ENCODE data around the gene GRIN3B.

Gene GRIN3B

DNA sequence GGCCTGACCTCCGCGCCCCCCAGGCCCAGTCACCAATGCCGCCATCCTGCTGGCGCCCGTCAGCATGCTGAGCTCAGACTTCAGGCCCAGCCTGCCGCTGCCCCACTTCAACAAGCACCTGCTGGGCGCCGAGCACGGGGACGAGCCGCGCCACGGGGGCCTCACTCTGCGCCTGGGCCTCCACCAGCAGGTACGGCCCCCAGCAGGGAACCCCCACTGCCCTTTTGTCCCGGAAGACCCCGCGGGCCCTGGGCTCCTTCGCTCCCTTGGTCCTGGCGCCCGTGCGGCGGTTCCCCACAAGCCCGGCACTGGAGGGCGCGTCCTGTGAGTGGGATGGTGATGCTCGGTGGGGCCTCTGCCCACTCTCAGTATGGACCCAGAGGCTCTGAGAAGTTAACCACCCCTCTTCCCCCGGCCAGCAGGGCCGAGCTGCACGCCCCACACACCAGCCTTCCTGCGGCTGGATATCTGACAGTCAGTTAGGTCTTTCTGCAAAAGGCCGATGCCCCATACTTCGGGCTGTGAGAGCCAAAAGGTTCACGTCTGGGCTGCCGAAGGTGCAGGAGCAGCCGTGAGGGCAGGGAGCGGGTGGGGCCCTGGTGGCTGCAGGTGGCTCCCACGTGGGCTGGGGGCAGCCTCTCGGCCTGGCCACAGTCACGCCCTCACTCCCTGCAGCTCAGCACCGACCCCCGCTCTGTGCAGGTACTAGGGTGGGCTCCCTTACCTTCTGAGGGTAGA, 8.1 kb upstream of the GRIN3B start:
- no peak for DNase-seq

GRCh38 chr19:992670-993055, 7.6 kb upstream of the GRIN3B start:
- DNase-seq, result no peak

DNA sequence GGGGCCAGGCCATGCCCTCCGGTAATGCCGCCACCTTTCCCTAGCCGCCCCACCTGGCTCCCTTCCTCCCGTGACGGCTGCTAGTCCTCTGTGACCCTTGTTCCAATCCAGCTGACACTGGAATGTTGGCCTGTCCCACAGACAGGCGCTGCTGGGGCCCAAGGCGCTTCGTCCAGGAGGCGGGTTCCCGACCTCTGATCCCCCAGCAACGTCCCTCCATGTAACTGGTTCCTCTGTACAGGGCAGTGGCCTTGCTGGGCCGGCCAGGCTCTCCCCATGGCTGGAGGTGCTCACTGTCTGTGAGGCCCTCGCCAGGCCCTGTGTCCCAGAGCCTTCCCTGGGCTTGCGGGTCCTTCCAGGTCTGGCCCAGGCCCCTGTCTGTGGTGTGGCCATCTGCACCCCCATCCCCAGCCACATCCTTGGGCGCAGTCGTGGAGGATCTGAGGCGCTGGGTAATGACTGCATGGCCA, 6.8 kb upstream of the GRIN3B start:
- DNase-seq, result no peak

DNA sequence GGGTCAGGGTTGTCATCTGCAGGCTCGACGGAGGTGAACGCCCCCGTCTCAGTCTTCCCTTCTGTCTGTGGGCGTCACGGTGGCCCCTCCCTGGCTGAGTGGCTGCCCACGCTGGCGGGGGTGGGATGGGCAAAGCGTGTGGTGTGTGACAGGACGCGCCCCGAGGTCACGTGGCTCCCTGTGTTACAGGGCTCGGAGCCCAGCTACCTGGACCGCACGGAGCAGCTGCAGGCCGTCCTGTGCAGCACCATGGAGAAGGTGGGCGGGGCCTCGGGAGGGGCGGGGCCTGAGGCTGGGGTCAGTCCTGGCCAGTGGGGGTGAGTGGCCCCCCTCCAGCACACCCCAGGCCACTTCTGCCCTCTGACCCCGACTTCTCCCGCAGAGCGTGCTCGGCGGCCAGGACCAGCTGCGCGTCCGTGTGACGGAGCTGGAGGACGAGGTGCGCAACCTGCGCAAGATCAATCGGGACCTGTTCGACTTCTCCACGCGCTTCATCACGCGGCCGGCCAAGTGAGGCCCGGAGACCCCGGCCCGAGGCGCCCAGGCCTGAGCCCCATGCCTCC, 6.3 kb upstream of the GRIN3B start:
- no peak for DNase-seq

GRCh38 chr19:994516-994915, 5.7 kb upstream of the GRIN3B start:
- DNase-seq, result no peak

GRCh38 chr19:995051-995827, 5.0 kb upstream of the GRIN3B start:
- no peak for DNase-seq

DNA sequence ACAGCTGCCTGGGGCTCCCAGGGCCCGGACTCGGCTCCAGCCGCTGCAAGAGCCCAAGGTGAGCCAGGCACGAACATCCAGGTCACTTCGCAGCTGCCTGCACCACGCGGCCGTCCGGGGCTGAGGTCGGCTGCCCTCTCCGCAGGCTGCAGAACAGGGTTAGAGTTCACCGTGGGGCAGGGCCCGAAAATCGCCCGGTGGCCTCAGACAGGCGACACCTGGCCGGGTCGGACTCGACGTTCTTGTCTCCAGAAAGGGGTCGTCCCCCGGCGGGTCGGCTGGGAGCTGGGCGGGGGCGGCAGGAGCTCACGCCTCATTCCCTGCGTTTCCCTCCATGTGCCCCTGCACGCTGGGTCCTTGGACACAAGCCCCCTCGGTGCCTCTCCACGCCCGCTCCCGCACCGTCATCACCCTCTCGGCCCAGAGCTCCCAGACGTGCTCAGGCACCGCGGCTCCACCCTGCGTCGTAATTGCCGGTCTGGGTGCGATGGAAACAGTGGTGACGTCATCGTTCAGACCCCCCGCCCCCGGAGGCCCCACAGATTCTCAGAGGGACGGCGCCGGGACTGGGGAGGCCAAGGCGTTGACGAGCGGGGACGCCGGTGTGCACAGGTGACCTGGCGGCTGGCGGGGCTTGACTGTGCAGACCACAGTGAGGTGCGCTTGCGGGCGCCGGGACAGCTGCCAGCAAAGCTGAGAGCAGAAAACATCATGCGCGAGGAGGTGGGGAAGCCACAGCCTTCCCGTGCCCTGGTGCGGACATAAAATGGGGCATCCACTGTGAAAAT, 4.0 kb upstream of the GRIN3B start:
- no peak for DNase-seq

DNA sequence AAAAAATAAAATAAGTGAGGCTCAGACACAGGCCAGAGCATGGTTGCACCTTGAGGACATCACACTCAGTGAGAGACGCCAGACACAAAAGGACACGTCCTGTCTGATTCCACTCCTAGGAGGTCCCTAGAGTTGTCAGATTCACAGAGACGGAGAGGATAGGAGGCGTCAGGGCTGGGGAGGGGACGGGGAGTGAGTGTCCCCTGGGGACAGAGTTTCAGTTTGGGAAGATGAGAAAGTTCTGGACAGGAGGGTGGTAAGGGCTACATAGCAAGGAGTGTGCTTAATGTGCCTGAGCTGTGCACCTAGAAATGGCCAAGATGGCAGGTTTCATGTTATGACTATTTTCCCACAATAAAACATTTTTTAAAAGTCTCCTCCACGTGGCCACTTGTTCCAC, 2.2 kb upstream of the GRIN3B start:
- no peak for DNase-seq

- DNase-seq, result no peak
These were observed 870 bp upstream of the GRIN3B start for GRCh38 chr19:999379-999719.

- DNase-seq, result no peak
These were observed 645 bp downstream of the GRIN3B start for GRCh38 chr19:1000591-1001537.

- DNase-seq, result no peak
These were observed 1.4 kb downstream of the GRIN3B start for GRCh38 chr19:1001538-1002166.

DNA sequence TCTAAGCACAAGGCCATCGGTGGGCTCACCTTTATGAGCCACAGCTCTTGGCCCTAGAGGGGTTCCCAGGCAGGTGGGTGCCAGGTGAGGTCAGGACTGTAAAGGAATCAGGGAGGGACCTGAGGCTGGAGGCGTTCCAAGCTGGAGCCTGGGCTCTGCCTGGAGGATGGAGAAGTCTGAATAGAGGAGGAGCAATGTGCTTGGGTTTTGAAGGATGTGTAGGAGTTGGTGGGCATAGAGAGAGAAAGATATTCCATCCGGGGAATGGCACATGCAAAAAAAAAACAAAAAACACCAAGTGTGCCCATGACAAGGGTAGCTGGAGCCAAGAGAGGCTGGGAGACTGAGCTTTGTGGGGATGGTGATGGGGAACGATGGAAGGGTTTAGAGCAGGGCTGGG, 2.4 kb downstream of the GRIN3B start:
- DNase-seq, result no peak

- DNase-seq, result no peak
These were observed 3.1 kb downstream of the GRIN3B start for GRCh38 chr19:1003283-1003682.

- DNase-seq, result no peak
These were observed 4.1 kb downstream of the GRIN3B start for GRCh38 chr19:1004204-1004802.

GRCh38 chr19:1004803-1005664, 4.8 kb downstream of the GRIN3B start:
- no peak for DNase-seq

- DNase-seq, result no peak
These were observed 6.6 kb downstream of the GRIN3B start for GRCh38 chr19:1006711-1007398.

- no peak for DNase-seq
These were observed 7.4 kb downstream of the GRIN3B start for GRCh38 chr19:1007399-1008251.

- no peak for DNase-seq
These were observed 8.2 kb downstream of the GRIN3B start for GRCh38 chr19:1008268-1009040.
